ENCODE data around the gene PROM2.

The PROM2 gene

GRCh38 chr2:95270541-95271081, 3.6 kb upstream of the PROM2 start:
- Histone ChIP-seq H3K4me3 (ENCODE audit: low read length) (no peak overlapping the region), H3K27me3 (replicated peaks; ENCODE audit: control insufficient read depth, insufficient read depth, low read length) (peaks cover 20% of the 10 kb centered on the region), H3K4me1 (ENCODE audit: control insufficient read depth, insufficient read depth, low read length) (peaks cover 3% of the 10 kb centered on the region), H3K9ac (ENCODE audit: low read length) (no peak overlapping the region), H3K36me3 (ENCODE audit: control insufficient read depth, insufficient read depth, low read length, severe bottlenecking) (no peaks in the 10 kb centered on the region), H3K9me3 (ENCODE audit: control insufficient read depth, low read length) (no peaks in the 10 kb centered on the region)
- DNase-seq (ENCODE audit: low read depth) = no peak

GRCh38 chr2:95271381-95271971, 2.8 kb upstream of the PROM2 start:
- no peaks in the 10 kb centered on the region for H3K9me3 ChIP-seq (ENCODE audit: control insufficient read depth, low read length)
- H3K9ac ChIP-seq (ENCODE audit: low read length) = no peak overlapping the region
- H3K27me3 ChIP-seq (replicated peaks; ENCODE audit: control insufficient read depth, insufficient read depth, low read length) = peaks cover 14% of the 10 kb centered on the region
- DNase-seq (ENCODE audit: low read depth) = no peak
- no peak overlapping the region for H3K4me3 ChIP-seq (ENCODE audit: low read length)
- H3K4me1 ChIP-seq (ENCODE audit: control insufficient read depth, insufficient read depth, low read length) = peaks cover 3% of the 10 kb centered on the region
- H3K36me3 ChIP-seq (ENCODE audit: control insufficient read depth, insufficient read depth, low read length, severe bottlenecking) = no peaks in the 10 kb centered on the region

- Histone ChIP-seq H3K36me3 (ENCODE audit: control insufficient read depth, insufficient read depth, low read length, severe bottlenecking) (no peaks in the 10 kb centered on the region), H3K9me3 (ENCODE audit: control insufficient read depth, low read length) (no peaks in the 10 kb centered on the region), H3K4me1 (ENCODE audit: control insufficient read depth, insufficient read depth, low read length) (peaks cover 6% of the 10 kb centered on the region), H3K4me3 (ENCODE audit: low read length) (no peak overlapping the region), H3K27me3 (replicated peaks; ENCODE audit: control insufficient read depth, insufficient read depth, low read length) (peaks cover 6% of the 10 kb centered on the region), H3K9ac (ENCODE audit: low read length) (no peak overlapping the region)
- DNase-seq (ENCODE audit: low read depth) = no peak
These were observed 1.9 kb upstream of the PROM2 start for GRCh38 chr2:95272299-95272751.

GRCh38 chr2:95272781-95273180, 1.5 kb upstream of the PROM2 start:
- Histone ChIP-seq H3K4me3 (ENCODE audit: low read length) (no peak overlapping the region), H3K9me3 (ENCODE audit: control insufficient read depth, low read length) (no peaks in the 10 kb centered on the region), H3K27me3 (replicated peaks; ENCODE audit: control insufficient read depth, insufficient read depth, low read length) (peaks cover 3% of the 10 kb centered on the region), H3K4me1 (ENCODE audit: control insufficient read depth, insufficient read depth, low read length) (peaks cover 6% of the 10 kb centered on the region), H3K36me3 (ENCODE audit: control insufficient read depth, insufficient read depth, low read length, severe bottlenecking) (no peaks in the 10 kb centered on the region), H3K9ac (ENCODE audit: low read length) (no peak overlapping the region)
- DNase-seq (ENCODE audit: low read depth) = no peak

GRCh38 chr2:95273566-95274290, 521 bp upstream of the PROM2 start:
- Histone ChIP-seq H3K9me3 (ENCODE audit: control insufficient read depth, low read length) (no peaks in the 10 kb centered on the region), H3K36me3 (ENCODE audit: control insufficient read depth, insufficient read depth, low read length, severe bottlenecking) (no peaks in the 10 kb centered on the region), H3K4me1 (ENCODE audit: control insufficient read depth, insufficient read depth, low read length) (peaks cover 6% of the 10 kb centered on the region), H3K9ac (ENCODE audit: low read length) (no peak overlapping the region), H3K27me3 (replicated peaks; ENCODE audit: control insufficient read depth, insufficient read depth, low read length) (peaks cover 3% of the 10 kb centered on the region), H3K4me3 (ENCODE audit: low read length) (no peak overlapping the region)
- DNase-seq (ENCODE audit: low read depth) = no peak

- Histone ChIP-seq H3K4me1 (ENCODE audit: control insufficient read depth, insufficient read depth, low read length) (peaks cover 6% of the 10 kb centered on the region), H3K4me3 (ENCODE audit: low read length) (no peak overlapping the region), H3K27me3 (replicated peaks; ENCODE audit: control insufficient read depth, insufficient read depth, low read length) (peaks cover 3% of the 10 kb centered on the region), H3K9ac (ENCODE audit: low read length) (no peak overlapping the region), H3K36me3 (ENCODE audit: control insufficient read depth, insufficient read depth, low read length, severe bottlenecking) (no peaks in the 10 kb centered on the region), H3K9me3 (ENCODE audit: control insufficient read depth, low read length) (no peaks in the 10 kb centered on the region)
- no peak for DNase-seq (ENCODE audit: low read depth)
These were observed 884 bp downstream of the PROM2 start for GRCh38 chr2:95275151-95275515.

- Histone ChIP-seq H3K4me1 (ENCODE audit: control insufficient read depth, insufficient read depth, low read length) (peaks cover 6% of the 10 kb centered on the region), H3K36me3 (ENCODE audit: control insufficient read depth, insufficient read depth, low read length, severe bottlenecking) (no peaks in the 10 kb centered on the region), H3K27me3 (replicated peaks; ENCODE audit: control insufficient read depth, insufficient read depth, low read length) (peaks cover 4% of the 10 kb centered on the region), H3K4me3 (ENCODE audit: low read length) (no peak overlapping the region), H3K9ac (ENCODE audit: low read length) (no peak overlapping the region), H3K9me3 (ENCODE audit: control insufficient read depth, low read length) (no peaks in the 10 kb centered on the region)
- no peak for DNase-seq (ENCODE audit: low read depth)
These were observed 1.5 kb downstream of the PROM2 start for GRCh38 chr2:95275601-95276243.

GRCh38 chr2:95276244-95276887, 2.1 kb downstream of the PROM2 start:
- Histone ChIP-seq H3K27me3 (replicated peaks; ENCODE audit: control insufficient read depth, insufficient read depth, low read length) (peaks cover 6% of the 10 kb centered on the region), H3K9me3 (ENCODE audit: control insufficient read depth, low read length) (no peaks in the 10 kb centered on the region), H3K4me3 (ENCODE audit: low read length) (no peak overlapping the region), H3K9ac (ENCODE audit: low read length) (no peak overlapping the region), H3K36me3 (ENCODE audit: control insufficient read depth, insufficient read depth, low read length, severe bottlenecking) (no peaks in the 10 kb centered on the region), H3K4me1 (ENCODE audit: control insufficient read depth, insufficient read depth, low read length) (peaks cover 6% of the 10 kb centered on the region)
- DNase-seq (ENCODE audit: low read depth) = no peak

GRCh38 chr2:95276888-95277245, 2.6 kb downstream of the PROM2 start:
- no peak for DNase-seq (ENCODE audit: low read depth)
- H3K4me3 ChIP-seq (ENCODE audit: low read length) = no peak overlapping the region
- no peaks in the 10 kb centered on the region for H3K9me3 ChIP-seq (ENCODE audit: control insufficient read depth, low read length)
- no peaks in the 10 kb centered on the region for H3K36me3 ChIP-seq (ENCODE audit: control insufficient read depth, insufficient read depth, low read length, severe bottlenecking)
- H3K4me1 ChIP-seq (ENCODE audit: control insufficient read depth, insufficient read depth, low read length) = peaks cover 6% of the 10 kb centered on the region
- peaks cover 6% of the 10 kb centered on the region for H3K27me3 ChIP-seq (replicated peaks; ENCODE audit: control insufficient read depth, insufficient read depth, low read length)
- no peak overlapping the region for H3K9ac ChIP-seq (ENCODE audit: low read length)

- no peak for DNase-seq (ENCODE audit: low read depth)
- Histone ChIP-seq H3K4me3 (ENCODE audit: low read length) (no peak overlapping the region), H3K27me3 (replicated peaks; ENCODE audit: control insufficient read depth, insufficient read depth, low read length) (peaks cover 6% of the 10 kb centered on the region), H3K9ac (ENCODE audit: low read length) (no peak overlapping the region), H3K9me3 (ENCODE audit: control insufficient read depth, low read length) (no peaks in the 10 kb centered on the region), H3K4me1 (ENCODE audit: control insufficient read depth, insufficient read depth, low read length) (peaks cover 6% of the 10 kb centered on the region), H3K36me3 (ENCODE audit: control insufficient read depth, insufficient read depth, low read length, severe bottlenecking) (no peaks in the 10 kb centered on the region)
These were observed 3.1 kb downstream of the PROM2 start for GRCh38 chr2:95277246-95277906.

GRCh38 chr2:95278051-95278471, 3.8 kb downstream of the PROM2 start:
- DNase-seq (ENCODE audit: low read depth) = peak; percentile 34
- peaks cover 6% of the 10 kb centered on the region for H3K4me1 ChIP-seq (ENCODE audit: control insufficient read depth, insufficient read depth, low read length)
- no peak overlapping the region for H3K9ac ChIP-seq (ENCODE audit: low read length)
- no peaks in the 10 kb centered on the region for H3K36me3 ChIP-seq (ENCODE audit: control insufficient read depth, insufficient read depth, low read length, severe bottlenecking)
- no peaks in the 10 kb centered on the region for H3K9me3 ChIP-seq (ENCODE audit: control insufficient read depth, low read length)
- H3K4me3 ChIP-seq (ENCODE audit: low read length) = no peak overlapping the region
- peaks cover 6% of the 10 kb centered on the region for H3K27me3 ChIP-seq (replicated peaks; ENCODE audit: control insufficient read depth, insufficient read depth, low read length)
